Activated CD4-positive, alpha-beta memory T cell treated with anti-CD3 and anti-CD28 coated beads for 36 hours (primary cell): ENCODE measurements around the gene SMOC2. TPM values are rescaled to one million over a fixed set of nuclear protein-coding genes. Genes with fewer than 3 reads are reported as not detected.

Source experiments
- total RNA-seq, 2 experiments: library from RNA; stranded (reverse); gene quantifications; one replicate each; pipeline ENCODE4 v1.2.3, GENCODE V29; 2021

The SMOC2 gene
- total RNA-seq, 2 experiments from 2014 or later: not detected

Other genes starting within 250 kb of the SMOC2 start
- gene DACT2, start 121.4 kb upstream of the SMOC2 start, total RNA-seq: not detected